Activated CD4-positive, alpha-beta T cell treated with anti-CD3 and anti-CD28 coated beads for 36 hours (primary cell): ENCODE data around the gene TRIM71. TPM values are rescaled to one million over a fixed set of nuclear protein-coding genes. Genes with fewer than 3 reads are reported as not detected.
A peak's percentile ranks its signal among the peaks of the same experiment; 100 is the strongest.
"Not testable (repeated sequence)": the region's sequence is repeated elsewhere in the genome, so short reads cannot be mapped to it uniquely, and the experiment has no call there.

Experiments
- ATAC-seq: fragments of 200-7000 bp; cut with Tn5 transposase; one replicate; pipeline ENCODE4 v1.10.0; 2021; ENCODE audit warnings: mild to moderate bottlenecking, moderate library complexity
- CTCF ChIA-PET: fragments of 350-600 bp; sonication (Branson Sonifier 250); formaldehyde crosslinking; loops from one replicate; lab custom pipeline; 2021; ENCODE audit warnings: antibody characterized with exemption; lab: Charles Lee
- POLR2A ChIA-PET: fragments of 350-600 bp; sonication (Branson Sonifier 250); formaldehyde crosslinking; loops from one replicate; lab custom pipeline; 2021; ENCODE audit warnings: antibody characterized with exemption, inconsistent platforms; lab: Charles Lee
- DNase-seq: peaks from one replicate; pipeline ENCODE4 v3.0.0-alpha.2; 2020
- H3K27ac Mint-ChIP-seq: one replicate; pipeline ENCODE4 v1.8.0; 2021; ENCODE audit warnings: mixed read lengths
- H3K27me3 Mint-ChIP-seq: one replicate; pipeline ENCODE4 v1.8.0; 2021; ENCODE audit warnings: mixed read lengths
- H3K36me3 Mint-ChIP-seq: one replicate; pipeline ENCODE4 v1.8.0; 2021; ENCODE audit warnings: low read depth, mixed read lengths
- H3K4me1 Mint-ChIP-seq: one replicate; pipeline ENCODE4 v1.8.0; 2021; ENCODE audit warnings: mixed read lengths
- H3K4me3 Mint-ChIP-seq: one replicate; pipeline ENCODE4 v1.8.0; 2021; ENCODE audit warnings: mild to moderate bottlenecking, moderate library complexity, mixed read lengths
- H3K9me3 Mint-ChIP-seq: one replicate; pipeline ENCODE4 v1.8.0; 2021; ENCODE audit warnings: low read depth, mixed read lengths
- intact Hi-C, 2 experiments: fragments of 100-400 bp; cut with DNase I in 1 of 2; cut with micrococcal nuclease in 1 of 2; formaldehyde crosslinking; loops; one replicate each; pipeline versions ENCODE4 v1.14.2 to v1.15.1; 2022 to 2024; cut with DNase I, micrococcal nuclease
- total RNA-seq, 2 experiments: library from RNA; stranded (reverse); gene quantifications; one replicate each; pipeline ENCODE4 v1.2.3, GENCODE V29; 2021

TRIM71 gene
- total RNA-seq, 2 experiments from 2014 or later: 0.02 to 0.04 TPM

GRCh38 chr3:32909999-32910398 is 92.2 kb downstream of the TRIM71 start:
- Mint-ChIP-seq H3K4me1 (peaks cover 5% of the 10 kb centered on the region), H3K9me3 (no peaks in the 10 kb centered on the region), H3K36me3 (no peaks in the 10 kb centered on the region), H3K27me3 (no peaks in the 10 kb centered on the region), H3K4me3 (no peak overlapping the region), H3K27ac (no peak overlapping the region)
- ChIA-PET POLR2A (interaction anchor here (0.6 kb wide), 1 partner anchor 124 kb away, joined by 4 read pairs; no protein-coding TSS in a partner anchor), CTCF (interaction anchor here (0.9 to 1.0 kb wide), 3 partner anchors 8 to 128 kb away, joined by 3 read pairs; no protein-coding TSS in a partner anchor)
- intact Hi-C loops: loop anchor here in 1 of 2 experiments (10.0 kb wide), 1 partner anchor 175 kb away; no protein-coding TSS in a partner anchor
- ATAC-seq (no peak), DNase-seq (no peak)

DNA sequence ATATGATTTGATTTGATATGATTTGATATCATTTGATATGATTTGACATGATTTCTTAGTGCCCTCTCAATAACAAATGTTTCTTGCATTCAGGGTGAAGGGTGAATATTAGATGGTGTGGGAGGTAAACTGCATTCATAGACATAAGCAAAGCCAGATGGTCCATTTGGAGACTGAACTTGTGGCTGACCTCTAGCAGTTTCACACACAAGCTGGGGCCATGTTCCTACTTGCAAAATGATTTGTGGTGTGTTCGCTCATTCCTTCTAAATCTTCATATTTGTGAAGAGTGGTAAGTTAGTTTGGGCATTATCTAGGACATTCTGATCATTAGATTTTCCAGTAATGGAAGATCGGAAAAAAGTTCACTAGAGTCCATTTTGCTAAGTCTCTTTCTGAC is 93.2 kb downstream of the TRIM71 start:
- ATAC-seq (no peak), DNase-seq (no peak)
- intact Hi-C loops: no loop called here
- CTCF ChIA-PET: interaction anchor here (0.9 to 1.0 kb wide), 3 partner anchors 9 to 129 kb away, joined by 3 read pairs; no protein-coding TSS in a partner anchor
- no peaks in the 10 kb centered on the region for H3K27me3 Mint-ChIP-seq
- H3K36me3 Mint-ChIP-seq: no peaks in the 10 kb centered on the region
- no peaks in the 10 kb centered on the region for H3K9me3 Mint-ChIP-seq
- POLR2A ChIA-PET: no interaction called here
- H3K27ac Mint-ChIP-seq: no peak overlapping the region
- no peak overlapping the region for H3K4me3 Mint-ChIP-seq
- H3K4me1 Mint-ChIP-seq: peaks cover 5% of the 10 kb centered on the region

GRCh38 chr3:32912046-32912445 is 94.2 kb downstream of the TRIM71 start:
- no peaks in the 10 kb centered on the region for H3K27me3 Mint-ChIP-seq
- CTCF ChIA-PET: interaction anchor here (0.6 kb wide), 1 partner anchor 55 kb away, joined by 3 read pairs; no protein-coding TSS in a partner anchor
- POLR2A ChIA-PET: no interaction called here
- no peaks in the 10 kb centered on the region for H3K36me3 Mint-ChIP-seq
- DNase-seq: no peak
- peaks cover 4% of the 10 kb centered on the region for H3K9me3 Mint-ChIP-seq
- no peak for ATAC-seq
- H3K27ac Mint-ChIP-seq: no peak overlapping the region
- no peak overlapping the region for H3K4me3 Mint-ChIP-seq
- H3K4me1 Mint-ChIP-seq: peaks cover 5% of the 10 kb centered on the region
- intact Hi-C loops: no loop called here

DNA sequence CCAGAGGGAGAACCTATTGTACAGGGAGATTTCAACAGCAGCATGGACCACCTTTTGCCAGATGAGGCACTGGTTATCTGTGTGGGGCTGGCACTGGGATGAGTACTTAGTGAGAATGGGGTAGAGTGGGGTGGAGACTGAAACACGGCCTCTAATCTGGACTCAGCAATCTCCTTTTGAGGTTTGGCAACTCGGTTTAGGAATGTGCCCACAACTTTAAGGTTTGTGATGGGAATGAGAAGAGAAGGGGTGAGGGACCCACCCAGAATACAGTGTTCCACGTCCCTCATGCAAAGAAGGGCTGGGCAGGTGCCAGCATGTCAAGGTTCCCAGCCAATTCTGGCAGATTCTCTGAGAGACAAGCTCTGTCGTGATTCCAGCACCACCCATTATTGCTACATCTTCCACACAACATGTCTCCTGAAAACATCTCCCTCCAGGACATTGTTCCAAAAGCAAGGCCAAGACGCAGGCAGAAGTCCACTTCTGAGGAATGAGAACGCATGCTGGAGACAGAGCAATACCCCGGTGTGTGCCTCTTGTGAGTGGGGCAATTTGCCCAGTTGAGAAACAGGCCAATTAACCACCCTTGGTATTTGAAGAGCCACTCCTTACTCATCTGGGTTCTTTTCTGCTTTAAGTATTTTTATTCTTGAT is 96.1 kb downstream of the TRIM71 start:
- ChIA-PET POLR2A (no interaction called here), CTCF (interaction anchor here (0.6 kb wide), 1 partner anchor 26 kb away, joined by 3 read pairs; no protein-coding TSS in a partner anchor)
- Mint-ChIP-seq H3K4me1 (peaks cover 5% of the 10 kb centered on the region), H3K9me3 (peaks cover 11% of the 10 kb centered on the region), H3K36me3 (no peaks in the 10 kb centered on the region), H3K4me3 (no peak overlapping the region), H3K27ac (no peak overlapping the region), H3K27me3 (no peaks in the 10 kb centered on the region)
- ATAC-seq (no peak), DNase-seq (no peak)
- intact Hi-C loops: no loop called here

- peaks cover 3% of the 10 kb centered on the region for H3K27me3 Mint-ChIP-seq
- DNase-seq: no peak
These were observed 102.1 kb downstream of the TRIM71 start for GRCh38 chr3:32919920-32920319.

GRCh38 chr3:32922078-32922477 is 104.3 kb downstream of the TRIM71 start:
- H3K4me1 Mint-ChIP-seq: no peaks in the 10 kb centered on the region
- ChIA-PET POLR2A (interaction anchor here (0.6 kb wide), 1 partner anchor 140 kb away, joined by 3 read pairs; no protein-coding TSS in a partner anchor), CTCF (interaction anchor here (1.0 kb wide), 2 partner anchors 18 to 24 kb away, joined by 3 to 4 read pairs; no protein-coding TSS in a partner anchor)
- peaks cover 7% of the 10 kb centered on the region for H3K9me3 Mint-ChIP-seq
- no peak overlapping the region for H3K27ac Mint-ChIP-seq
- DNase-seq (no peak), ATAC-seq (no peak)
- H3K36me3 Mint-ChIP-seq: no peaks in the 10 kb centered on the region
- H3K27me3 Mint-ChIP-seq: peaks cover 3% of the 10 kb centered on the region
- H3K4me3 Mint-ChIP-seq: no peak overlapping the region
- intact Hi-C loops: no loop called here

More at GRCh38 chr3:32919920-32920319, 102.1 kb downstream of the TRIM71 start:
- peaks cover 11% of the 10 kb centered on the region for H3K9me3 Mint-ChIP-seq
- ChIA-PET POLR2A (no interaction called here), CTCF (no interaction called here)
- no peak overlapping the region for H3K27ac Mint-ChIP-seq
- H3K4me1 Mint-ChIP-seq: no peaks in the 10 kb centered on the region
- H3K4me3 Mint-ChIP-seq: no peak overlapping the region
- intact Hi-C loops: no loop called here
- H3K36me3 Mint-ChIP-seq: no peaks in the 10 kb centered on the region
- ATAC-seq: no peak

- H3K9me3 Mint-ChIP-seq: no peaks in the 10 kb centered on the region
- H3K4me3 Mint-ChIP-seq: no peak overlapping the region
- peaks cover 9% of the 10 kb centered on the region for H3K27me3 Mint-ChIP-seq
- no peak overlapping the region for H3K27ac Mint-ChIP-seq
- DNase-seq (no peak), ATAC-seq (no peak)
- intact Hi-C loops: loop anchor here (5.0 to 10.0 kb wide), 2 partner anchors 115 to 148 kb away; partner anchors contain the start of gene TRIM71 (in 1 of the 2)
- ChIA-PET CTCF (no interaction called here), POLR2A (no interaction called here)
- no peaks in the 10 kb centered on the region for H3K4me1 Mint-ChIP-seq
- no peaks in the 10 kb centered on the region for H3K36me3 Mint-ChIP-seq
These were observed 112.4 kb downstream of the TRIM71 start for GRCh38 chr3:32930161-32930560.

DNA sequence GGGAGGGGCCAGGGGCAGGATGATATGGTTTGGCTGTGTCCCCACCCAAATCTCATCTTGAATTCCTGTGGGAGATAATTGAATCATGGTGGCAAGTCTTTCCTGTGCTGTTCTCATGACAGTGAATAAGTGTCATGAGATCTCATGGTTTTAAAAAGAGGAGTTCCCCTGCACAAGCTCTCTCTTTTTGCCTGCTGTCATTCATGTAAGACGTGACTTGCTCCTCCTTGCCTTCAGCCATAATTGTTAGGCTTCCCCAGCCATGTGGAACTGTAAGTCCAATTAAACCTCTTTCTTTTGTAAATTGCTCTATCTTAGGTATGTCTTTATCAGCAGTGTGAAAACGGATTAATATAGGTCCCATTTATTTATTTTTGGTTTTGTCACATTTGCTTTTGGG is 113.5 kb downstream of the TRIM71 start:
- CTCF ChIA-PET, H3K4me1 Mint-ChIP-seq: not testable (repeated sequence)
- intact Hi-C loops: loop anchor here (5.0 to 10.0 kb wide), 2 partner anchors 116 to 149 kb away; partner anchors contain the start of gene TRIM71 (in 1 of the 2)

GRCh38 chr3:32934150-32934742 is 116.4 kb downstream of the TRIM71 start:
- peak; percentile 48 for DNase-seq

More for the DNA sequence above, 113.5 kb downstream of the TRIM71 start:
- POLR2A ChIA-PET, H3K27ac Mint-ChIP-seq, H3K4me3 Mint-ChIP-seq, DNase-seq, ATAC-seq, H3K9me3 Mint-ChIP-seq, H3K27me3 Mint-ChIP-seq, H3K36me3 Mint-ChIP-seq: not testable (repeated sequence)

GRCh38 chr3:32937331-32937730 is 119.5 kb downstream of the TRIM71 start:
- ATAC-seq (no peak), DNase-seq (no peak)
- Mint-ChIP-seq H3K9me3 (no peaks in the 10 kb centered on the region), H3K4me3 (no peak overlapping the region), H3K27ac (no peak overlapping the region), H3K36me3 (no peaks in the 10 kb centered on the region), H3K27me3 (no peaks in the 10 kb centered on the region), H3K4me1 (no peaks in the 10 kb centered on the region)
- CTCF ChIA-PET: no interaction called here
- POLR2A ChIA-PET: interaction anchor here (0.7 kb wide), 1 partner anchor 247 kb away, joined by 3 read pairs; no protein-coding TSS in a partner anchor
- intact Hi-C loops: loop anchor here in 1 of 2 experiments (10.0 kb wide), 1 partner anchor 123 kb away; the partner anchor contains the start of gene TRIM71

More at GRCh38 chr3:32934150-32934742, 116.4 kb downstream of the TRIM71 start:
- H3K27ac Mint-ChIP-seq: no peak overlapping the region
- no peak overlapping the region for H3K4me3 Mint-ChIP-seq
- intact Hi-C loops: loop anchor here (1.0 to 10.0 kb wide), 4 partner anchors 119 to 424 kb away; partner anchors contain the start of gene TRIM71 (in 1 of the 2)
- ChIA-PET CTCF (interaction anchor here (0.6 to 1.2 kb wide), 6 partner anchors 76 to 327 kb away, joined by 3 to 5 read pairs (median 4); no protein-coding TSS in a partner anchor), POLR2A (interaction anchor here (0.7 kb wide), 1 partner anchor 303 kb away, joined by 6 read pairs; no protein-coding TSS in a partner anchor)
- H3K36me3 Mint-ChIP-seq: no peaks in the 10 kb centered on the region
- H3K9me3 Mint-ChIP-seq: no peaks in the 10 kb centered on the region
- H3K4me1 Mint-ChIP-seq: no peaks in the 10 kb centered on the region
- H3K27me3 Mint-ChIP-seq: no peaks in the 10 kb centered on the region
- ATAC-seq: no peak
